Nephron progenitor cell (in vitro differentiated cells): Measurements from ENCODE around the gene ABCA1.

Experiments used
- DNase-seq: peaks from one replicate; pipeline ENCODE4 v3.0.0; 2021
- H3K27ac Mint-ChIP-seq: 2 replicates; pipeline ENCODE4 v1.8.0; 2021; ENCODE audit warnings: mild to moderate bottlenecking, moderate library complexity, mixed read lengths
- H3K27me3 Mint-ChIP-seq: 2 replicates; pipeline ENCODE4 v1.8.0; 2021; ENCODE audit warnings: mild to moderate bottlenecking, low read depth, mixed read lengths; ENCODE audit not compliant: poor library complexity
- H3K36me3 Mint-ChIP-seq: 2 replicates; pipeline ENCODE4 v1.8.0; 2021; ENCODE audit warnings: low read depth, mixed read lengths
- H3K4me1 Mint-ChIP-seq: 2 replicates; pipeline ENCODE4 v1.8.0; 2021; ENCODE audit warnings: mixed read lengths
- H3K4me3 Mint-ChIP-seq: 2 replicates; pipeline ENCODE4 v1.8.0; 2021; ENCODE audit warnings: mild to moderate bottlenecking, moderate library complexity, mixed read lengths
- H3K9me3 Mint-ChIP-seq: 2 replicates; pipeline ENCODE4 v1.8.0; 2021; ENCODE audit warnings: mild to moderate bottlenecking, moderate library complexity, mixed read lengths
- TF ChIP-seq, protein P1 (sequence below): fragments of 200-600 bp; sonication (generic); IDR thresholded peaks from 2 replicates; pipeline ENCODE4 v1.5.0; 2021; ENCODE audit warnings: antibody characterized with exemption

ABCA1 gene

GRCh38 chr9:104868303-104868686 is 59.7 kb downstream of the ABCA1 start:
- Mint-ChIP-seq H3K27me3 (peaks cover 7% of the 10 kb centered on the region), H3K9me3 (no peaks in the 10 kb centered on the region), H3K4me3 (peak overlapping the region; percentile 61), H3K27ac (peak overlapping the region; percentile 97), H3K4me1 (peaks cover 72% of the 10 kb centered on the region), H3K36me3 (peaks cover 24% of the 10 kb centered on the region)
- peak; percentile 19 for DNase-seq
- TF ChIP-seq, protein P1, sequence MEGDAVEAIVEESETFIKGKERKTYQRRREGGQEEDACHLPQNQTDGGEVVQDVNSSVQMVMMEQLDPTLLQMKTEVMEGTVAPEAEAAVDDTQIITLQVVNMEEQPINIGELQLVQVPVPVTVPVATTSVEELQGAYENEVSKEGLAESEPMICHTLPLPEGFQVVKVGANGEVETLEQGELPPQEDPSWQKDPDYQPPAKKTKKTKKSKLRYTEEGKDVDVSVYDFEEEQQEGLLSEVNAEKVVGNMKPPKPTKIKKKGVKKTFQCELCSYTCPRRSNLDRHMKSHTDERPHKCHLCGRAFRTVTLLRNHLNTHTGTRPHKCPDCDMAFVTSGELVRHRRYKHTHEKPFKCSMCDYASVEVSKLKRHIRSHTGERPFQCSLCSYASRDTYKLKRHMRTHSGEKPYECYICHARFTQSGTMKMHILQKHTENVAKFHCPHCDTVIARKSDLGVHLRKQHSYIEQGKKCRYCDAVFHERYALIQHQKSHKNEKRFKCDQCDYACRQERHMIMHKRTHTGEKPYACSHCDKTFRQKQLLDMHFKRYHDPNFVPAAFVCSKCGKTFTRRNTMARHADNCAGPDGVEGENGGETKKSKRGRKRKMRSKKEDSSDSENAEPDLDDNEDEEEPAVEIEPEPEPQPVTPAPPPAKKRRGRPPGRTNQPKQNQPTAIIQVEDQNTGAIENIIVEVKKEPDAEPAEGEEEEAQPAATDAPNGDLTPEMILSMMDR, result no peak

- peaks cover 72% of the 10 kb centered on the region for H3K4me1 Mint-ChIP-seq
- no peaks in the 10 kb centered on the region for H3K9me3 Mint-ChIP-seq
- peaks cover 9% of the 10 kb centered on the region for H3K36me3 Mint-ChIP-seq
- H3K27ac Mint-ChIP-seq, result no peak overlapping the region
- TF ChIP-seq, protein P1, result no peak
- no peak for DNase-seq
- H3K27me3 Mint-ChIP-seq, result peaks cover 10% of the 10 kb centered on the region
- H3K4me3 Mint-ChIP-seq, result no peak overlapping the region
Measured at GRCh38 chr9:104866191-104866590, 61.8 kb downstream of the ABCA1 start.

GRCh38 chr9:104864675-104865104 is 63.3 kb downstream of the ABCA1 start:
- Mint-ChIP-seq H3K36me3 (no peaks in the 10 kb centered on the region), H3K4me1 (peaks cover 61% of the 10 kb centered on the region), H3K9me3 (no peaks in the 10 kb centered on the region), H3K4me3 (no peak overlapping the region), H3K27me3 (peaks cover 8% of the 10 kb centered on the region), H3K27ac (peak overlapping the region; percentile 51)
- TF ChIP-seq, protein P1, result no peak
- no peak for DNase-seq

GRCh38 chr9:104863180-104863883 is 64.6 kb downstream of the ABCA1 start:
- no peak overlapping the region for H3K27ac Mint-ChIP-seq
- TF ChIP-seq, protein P1, result peak; percentile 73
- peaks cover 6% of the 10 kb centered on the region for H3K36me3 Mint-ChIP-seq
- peaks cover 8% of the 10 kb centered on the region for H3K27me3 Mint-ChIP-seq
- DNase-seq, result peak; percentile 43
- H3K4me1 Mint-ChIP-seq, result peaks cover 55% of the 10 kb centered on the region
- no peak overlapping the region for H3K4me3 Mint-ChIP-seq
- no peaks in the 10 kb centered on the region for H3K9me3 Mint-ChIP-seq

DNA sequence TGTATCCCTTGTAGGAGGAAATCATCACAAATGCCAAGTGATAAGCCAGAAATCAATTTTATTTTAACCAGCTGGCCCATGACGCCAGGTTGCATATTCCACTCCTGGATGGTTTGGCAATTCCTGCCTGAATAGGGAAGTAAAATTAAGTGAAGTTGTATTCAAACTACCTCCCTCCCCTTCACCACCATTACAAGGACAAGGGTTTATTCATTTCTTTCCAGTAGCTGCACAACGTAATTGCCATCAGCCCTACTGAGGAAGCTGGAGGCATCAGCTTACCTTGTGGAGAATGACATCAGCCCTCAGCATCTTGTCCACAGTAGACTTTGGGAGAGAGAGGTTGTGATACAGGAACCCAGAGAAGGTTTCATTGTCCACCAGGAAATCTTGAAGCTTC is 66.6 kb downstream of the ABCA1 start:
- Mint-ChIP-seq H3K27me3 (peaks cover 8% of the 10 kb centered on the region), H3K36me3 (peaks cover 13% of the 10 kb centered on the region), H3K4me3 (no peak overlapping the region), H3K4me1 (peaks cover 41% of the 10 kb centered on the region), H3K27ac (no peak overlapping the region), H3K9me3 (no peaks in the 10 kb centered on the region)
- no peak for DNase-seq
- TF ChIP-seq, protein P1, result no peak

DNA sequence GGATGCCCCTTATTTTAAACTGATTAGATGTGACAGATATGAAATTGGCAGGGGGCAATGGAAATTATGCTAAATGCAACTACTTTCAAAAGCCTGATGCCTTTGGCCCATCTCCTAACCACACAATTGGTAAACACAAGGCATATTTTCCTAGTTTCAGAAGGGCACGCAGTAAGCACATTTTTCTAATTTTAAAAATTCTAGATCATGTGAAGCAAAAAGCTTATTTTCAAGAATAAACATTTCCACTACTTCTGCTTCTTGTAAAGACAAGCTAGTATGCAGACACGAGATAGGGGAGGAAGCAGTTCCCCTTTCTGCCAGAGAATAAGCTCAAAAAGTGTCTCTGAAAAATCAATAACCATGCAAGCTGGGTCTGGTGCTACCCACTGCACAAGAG is 67.7 kb downstream of the ABCA1 start:
- Mint-ChIP-seq H3K4me1 (peaks cover 42% of the 10 kb centered on the region), H3K4me3 (no peak overlapping the region)
- DNase-seq, result no peak

More for the DNA sequence above, 67.7 kb downstream of the ABCA1 start:
- Mint-ChIP-seq H3K36me3 (peaks cover 23% of the 10 kb centered on the region), H3K27ac (no peak overlapping the region), H3K9me3 (no peaks in the 10 kb centered on the region), H3K27me3 (peaks cover 3% of the 10 kb centered on the region)
- TF ChIP-seq, protein P1, result no peak
